Stimulated activated CD4-positive, alpha-beta T cell treated with anti-CD3 and anti-CD28 coated beads, Interleukin-1b, Interleukin-23, amount 100 ng/mL, for 24 hours (primary cell): Measurements from ENCODE around the gene BMP7.

Experiments used
- DNase-seq, 4 experiments: peaks; one replicate each; pipeline ENCODE4 v3.0.0-alpha.2; 2020; ENCODE audit warnings: low read depth in 4 of 4, low spot score in 1 of 4

The BMP7 gene

GRCh38 chr20:57131077-57131476 lies 135.4 kb downstream of the BMP7 start:
- DNase-seq: no peak

- no peak for DNase-seq
Observed at GRCh38 chr20:57130160-57130772, 136.2 kb downstream of the BMP7 start.

DNA sequence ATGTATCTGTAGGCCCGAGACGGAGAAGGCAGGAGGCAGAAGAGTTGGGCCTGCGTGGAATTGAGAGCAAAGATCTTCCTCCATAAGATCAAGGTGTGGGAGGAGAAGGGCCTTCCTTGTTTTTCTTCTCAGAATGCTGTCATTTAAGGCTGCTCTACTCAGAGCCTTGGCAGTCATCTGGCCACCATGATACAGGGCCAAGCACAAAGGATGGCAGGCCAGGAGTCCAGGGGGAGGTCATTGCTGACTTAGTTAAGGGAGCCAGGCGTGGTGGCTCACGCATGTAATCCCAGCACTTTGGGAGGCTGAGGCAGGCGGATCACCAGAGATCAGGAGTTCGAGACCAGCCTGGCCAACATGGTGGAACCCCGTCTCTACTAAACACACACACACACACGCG lies 137.1 kb downstream of the BMP7 start:
- DNase-seq: no peak

DNA sequence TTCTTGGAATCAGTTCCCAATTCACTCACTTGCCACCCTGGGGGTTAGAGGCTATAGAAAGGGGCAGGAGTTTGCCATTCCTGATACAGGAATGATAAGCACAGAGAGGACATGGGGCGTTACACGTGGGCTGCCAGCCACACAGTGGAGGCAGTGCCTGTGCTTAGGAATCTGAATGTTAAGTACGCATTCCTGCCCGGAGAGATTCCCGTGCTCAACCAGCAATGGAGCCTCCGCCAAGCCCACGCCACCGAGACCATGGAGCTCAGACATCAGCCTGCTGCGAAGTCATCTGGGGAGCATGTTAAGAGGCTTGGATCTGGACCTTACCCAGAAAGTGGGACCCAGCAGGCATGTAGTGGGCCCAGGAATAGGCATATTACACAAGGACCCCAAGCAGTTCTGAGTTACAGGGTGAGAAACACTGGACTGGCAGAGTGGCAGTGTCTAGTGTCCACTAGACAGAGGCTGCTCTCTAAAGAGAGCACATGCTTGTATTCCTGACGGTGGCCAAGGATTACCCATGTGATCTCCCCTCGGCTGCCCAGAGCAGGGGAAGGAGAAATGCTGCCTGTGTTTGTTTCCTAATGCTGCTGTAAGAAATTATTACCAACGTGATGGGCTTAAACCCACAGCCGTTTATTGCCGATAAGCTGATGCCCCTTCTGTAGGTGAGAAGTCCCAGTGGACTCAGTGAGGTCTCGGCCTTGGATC lies 138.2 kb downstream of the BMP7 start:
- DNase-seq: no peak

DNA sequence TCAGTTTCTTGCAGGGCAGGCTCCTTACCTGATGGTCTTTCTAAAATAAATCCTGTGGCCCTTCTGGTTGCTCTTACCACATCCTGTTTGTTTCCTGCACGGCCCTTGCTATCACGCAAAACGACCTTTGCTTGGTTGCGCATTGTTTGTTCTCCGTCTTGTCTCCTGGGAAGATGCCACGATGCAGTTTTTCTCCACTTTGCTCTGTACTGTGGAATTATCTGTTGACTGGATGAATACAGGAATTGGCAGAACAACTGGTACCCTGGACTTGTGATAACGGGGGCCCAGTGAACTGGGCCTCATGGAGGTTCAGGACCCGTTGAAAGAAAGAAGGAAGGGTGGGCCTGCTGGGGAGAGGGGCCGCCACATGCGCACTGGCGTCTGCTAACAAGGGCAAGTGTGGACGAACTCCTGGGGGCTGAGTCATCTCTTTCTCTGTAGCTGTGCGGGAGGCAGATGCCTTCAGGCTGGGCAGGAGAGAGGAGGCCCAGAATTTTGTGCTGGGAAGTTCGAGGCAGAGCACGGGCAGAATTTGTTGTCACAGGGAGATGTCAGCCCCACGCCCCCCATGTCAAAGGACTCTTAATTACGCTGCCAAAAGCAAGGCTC lies 139.9 kb downstream of the BMP7 start:
- no peak for DNase-seq

- DNase-seq: no peak
Observed at GRCh38 chr20:57124800-57125517, 141.5 kb downstream of the BMP7 start.

DNA sequence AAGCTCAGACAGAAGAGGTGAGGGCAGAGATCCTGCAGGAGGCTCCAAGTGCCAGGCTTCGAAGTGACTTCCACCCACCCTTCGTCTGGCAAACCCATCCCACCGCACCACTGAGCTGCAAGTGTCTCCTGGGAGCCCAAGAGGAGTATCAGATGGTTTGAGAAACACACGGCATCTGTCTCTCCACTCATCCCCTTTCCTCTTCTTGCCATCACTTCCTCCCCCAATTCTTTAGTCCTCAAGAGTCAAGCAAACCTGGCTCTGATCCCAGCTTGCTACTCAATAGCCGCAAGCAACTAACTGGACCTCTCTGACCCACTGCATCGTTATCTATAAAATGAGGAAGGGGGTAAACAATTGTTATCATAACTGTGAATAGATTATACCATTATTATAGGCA lies 142.1 kb downstream of the BMP7 start:
- DNase-seq: no peak

DNA sequence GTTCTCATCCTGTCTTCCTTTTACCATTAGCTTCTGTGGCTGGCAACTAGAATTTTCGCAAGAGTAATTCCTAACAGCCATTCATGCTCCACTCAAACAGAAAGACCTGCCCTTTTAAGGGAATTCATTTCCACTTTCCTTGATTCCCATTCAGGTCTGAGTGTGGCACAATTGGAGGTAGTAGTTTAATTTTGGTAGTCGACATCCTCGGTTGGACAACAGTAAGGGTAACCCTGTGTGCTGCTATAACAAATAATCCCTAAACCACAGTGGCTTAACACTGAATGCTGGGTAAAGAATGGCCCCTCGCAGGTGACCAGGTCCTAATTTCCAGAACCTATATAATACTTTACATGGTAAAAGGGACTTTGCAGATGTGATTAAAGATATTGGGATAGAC lies 142.9 kb downstream of the BMP7 start:
- no peak for DNase-seq

DNA sequence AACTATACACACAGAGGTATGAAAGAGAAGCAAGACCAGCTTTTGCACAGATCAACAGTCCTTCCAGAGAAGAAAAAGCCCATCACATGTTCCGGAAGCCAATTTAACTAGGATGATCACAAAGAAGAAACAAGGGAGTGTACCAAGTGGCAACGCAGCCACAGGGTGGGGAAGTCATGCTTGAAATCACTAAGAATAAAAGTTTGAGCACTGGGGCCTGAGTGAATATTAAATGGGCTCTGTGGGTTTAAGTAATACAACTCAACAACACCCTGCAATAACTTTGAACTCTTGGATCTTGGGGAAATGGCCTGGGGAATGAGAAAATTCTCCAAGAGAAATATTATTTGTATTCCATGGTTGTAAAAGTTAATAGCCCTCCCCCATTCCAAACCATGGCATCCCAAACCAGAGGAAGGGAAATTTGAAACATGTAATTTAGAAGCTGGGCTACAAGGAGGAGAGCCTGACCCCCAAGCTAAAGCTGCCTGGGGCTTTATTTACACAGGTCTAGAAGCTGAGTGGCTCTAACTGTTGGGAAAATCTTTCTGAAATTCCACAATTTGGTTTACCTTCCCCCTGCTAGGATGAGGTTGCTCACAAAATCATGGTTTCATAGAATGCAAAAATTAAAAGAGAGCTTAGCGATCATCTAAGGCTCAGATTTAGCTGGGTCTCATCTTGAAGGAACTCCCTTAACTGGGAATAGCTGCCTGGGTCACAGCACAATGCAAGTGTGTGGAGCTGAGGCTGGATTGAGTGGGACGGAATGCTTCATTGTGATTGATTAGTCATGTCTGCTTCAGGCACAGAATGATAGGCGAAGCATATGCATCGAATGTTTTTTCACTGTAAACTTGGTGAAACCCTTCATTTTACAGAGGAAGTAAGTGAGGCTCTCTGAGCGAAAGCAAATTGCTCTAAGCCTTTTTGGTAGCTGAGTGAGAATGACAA lies 143.6 kb downstream of the BMP7 start:
- no peak for DNase-seq

DNA sequence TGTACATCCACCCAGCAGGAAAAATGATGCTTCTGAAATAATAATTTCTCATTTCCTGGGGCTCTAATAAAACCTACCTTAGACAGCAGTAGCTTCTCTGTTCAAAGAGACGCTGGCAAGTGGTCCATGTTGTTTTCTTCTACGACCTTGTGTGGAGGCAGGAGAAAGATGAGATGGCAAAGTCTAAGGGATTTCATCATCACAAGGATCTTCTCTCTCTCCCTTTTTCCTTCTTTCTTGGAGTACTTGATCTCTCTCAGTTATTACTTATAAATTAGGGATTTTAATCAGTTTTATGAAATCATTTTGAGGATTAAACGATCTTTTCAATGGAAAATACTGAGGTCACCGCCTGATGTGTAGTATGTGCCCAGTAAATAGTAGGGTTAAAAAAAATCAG lies 147.5 kb downstream of the BMP7 start:
- DNase-seq: no peak
